HG02870 (cell line): Measurements from ENCODE around the gene LIMCH1.

ENCODE experiments used
- ATAC-seq: cut with Tn5 transposase; IDR thresholded peaks from one replicate; pipeline ENCODE4 v1.9.1; 2021; ENCODE audit warnings: mild to moderate bottlenecking, moderate library complexity; ENCODE audit not compliant: unreplicated experiment

The LIMCH1 gene

GRCh38 chr4:41749631-41750039 is 211.7 kb downstream of the LIMCH1 start:
- ATAC-seq: no peak
